A375 (cell line): ENCODE results near the gene TPST1. TPM values are rescaled to one million over a fixed set of nuclear protein-coding genes. Genes with fewer than 3 reads are reported as not detected.

Experiments used
- small RNA-seq: library from RNA; depleted of rRNA; stranded (forward); fragments of <200 nt; gene quantifications from one replicate; pipeline ENCODE3, GENCODE V24; 2014
- total RNA-seq: library from RNA; depleted of rRNA; stranded (reverse); fragments of >200 nt; shearing (Covaris generic); gene quantifications from 2 replicates; pipeline ENCODE4 v1.2.3, GENCODE V29; 2014; rRNA removed

The TPST1 gene
- total RNA-seq: 24.7 and 25.4 TPM in 2 replicates

DNA sequence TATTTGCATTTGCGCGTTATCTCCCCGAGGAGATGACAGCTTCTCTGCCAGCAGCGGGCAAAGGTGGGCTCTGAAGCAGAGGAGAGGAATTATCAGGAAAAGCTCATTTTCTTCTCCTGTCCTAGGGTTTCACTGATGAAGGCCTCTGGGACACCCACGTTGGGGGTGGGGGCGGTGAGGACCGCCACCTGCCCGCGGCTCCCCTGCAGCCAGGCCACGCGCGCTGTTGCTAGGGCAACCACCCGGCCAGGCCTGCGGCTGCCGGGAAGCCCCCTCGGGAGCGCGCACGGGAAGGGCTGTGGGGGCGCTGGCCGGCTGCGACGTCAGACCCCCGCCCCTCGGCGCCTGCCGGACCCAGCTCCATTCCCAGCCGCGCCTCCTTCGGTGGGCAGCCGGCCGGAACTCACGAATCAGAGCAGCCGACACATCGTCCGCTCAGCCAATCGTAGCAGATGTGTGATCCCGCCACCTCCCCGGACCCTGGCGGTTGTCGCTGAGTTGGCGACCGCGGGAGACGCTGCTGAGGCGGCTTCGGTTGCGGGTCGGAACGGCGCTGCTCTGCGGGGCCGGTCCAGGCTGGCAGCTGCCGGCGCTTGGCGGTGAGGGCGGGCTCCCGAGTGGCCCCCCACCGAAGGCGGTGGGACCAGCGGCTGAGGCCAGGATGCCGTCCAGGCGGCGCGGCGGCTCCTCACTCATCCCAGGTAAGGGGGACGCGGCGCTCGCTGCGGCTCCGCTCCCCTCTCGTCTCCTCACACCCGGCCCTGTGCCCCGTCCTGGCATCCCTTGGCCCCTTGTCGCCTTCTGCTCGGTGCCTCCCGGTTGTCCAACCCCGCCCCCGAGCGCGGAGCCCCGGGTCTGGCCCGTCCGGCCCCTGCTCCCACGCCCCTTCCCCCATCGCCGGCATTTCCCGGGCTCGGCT lies at the start of gene TPST1:
TPST1 (plus strand) TSS at position 513 of the 919 bp plus-strand sequence. CDS start 35,092 bp downstream, outside the sequence.

Small RNA genes within 50 kb of the gene (small RNA-seq; reads per million reads assigned to genes)
- not detected for gene RNU6-313P

Other genes starting within 250 kb of the TPST1 start
- 50.0 and 50.5 TPM in 2 replicates for gene GUSB, start 223.1 kb upstream of the TPST1 start, total RNA-seq
- gene ASL, start 129.5 kb upstream of the TPST1 start, total RNA-seq: 36.3 and 43.8 TPM in 2 replicates
- 34.2 and 42.9 TPM in 2 replicates for gene CRCP, start 90.5 kb upstream of the TPST1 start, total RNA-seq